Measurements from ENCODE around the gene KRT6B.
"Not testable (repeated sequence)": the region's sequence is repeated elsewhere in the genome, so short reads cannot be mapped to it uniquely, and the experiment has no call there.

KRT6B gene

GRCh38 chr12:52411815-52412214, 40.1 kb downstream of the KRT6B start:
- CTCF ChIA-PET, result interaction anchor here (1.3 to 2.3 kb wide), 3 partner anchors 13 to 31 kb away, joined by 4 to 7 read pairs (median 7); no protein-coding TSS in a partner anchor
- peak; percentile 66 for TF ChIP-seq KLF1 (tag by site-specific recombination; IDR thresholded peaks at IDR 0.05)
- TF ChIP-seq ZNF521 (tag by site-specific recombination; IDR thresholded peaks at IDR 0.05), result no peak
- TF ChIP-seq ZBTB8A (tag by site-specific recombination; IDR thresholded peaks at IDR 0.05), result no peak
- peak; percentile 62; the same call in 1 of the 2 replicates for TF ChIP-seq KLF17 (tag by site-specific recombination; IDR thresholded peaks at IDR 0.05)
- Histone ChIP-seq H3K27ac (ENCODE audit: extremely low read depth, low read depth, low read length) (no peak overlapping the region), H3K4me3 (ENCODE audit: low read depth, low read length) (no peak overlapping the region), H3K9me3 (ENCODE audit: control insufficient read depth, insufficient read depth, low read depth, low read length) (no peaks in the 10 kb centered on the region), H3K4me1 (ENCODE audit: control insufficient read depth, insufficient read depth, low read length) (no peaks in the 10 kb centered on the region), H3K36me3 (ENCODE audit: control insufficient read depth in 2 of 2, insufficient read depth in 1 of 2, low read length in 2 of 2) (no peaks in the 10 kb centered on the region)
- POLR2A ChIA-PET, result interaction anchor here (0.5 kb wide), 1 partner anchor 455 kb away, joined by 5 read pairs; no protein-coding TSS in a partner anchor

GRCh38 chr12:52410589-52411248, 41.2 kb downstream of the KRT6B start:
- TF ChIP-seq ZFHX2 (tag by site-specific recombination; conservative IDR thresholded peaks at IDR 0.05), result peak; percentile 45
- POLR2A ChIA-PET; H3K27ac ChIP-seq (ENCODE audit: extremely low read depth, low read depth, low read length); H3K36me3 ChIP-seq (ENCODE audit: control insufficient read depth in 2 of 2, insufficient read depth in 1 of 2, low read length in 2 of 2); H3K4me3 ChIP-seq (ENCODE audit: low read depth, low read length); H3K9me3 ChIP-seq (ENCODE audit: control insufficient read depth, insufficient read depth, low read depth, low read length); H3K4me1 ChIP-seq (ENCODE audit: control insufficient read depth, insufficient read depth, low read length); CTCF ChIA-PET: not testable (repeated sequence)

- H3K4me1 ChIP-seq (ENCODE audit: control insufficient read depth, insufficient read depth, low read length), result no peaks in the 10 kb centered on the region
- H3K4me3 ChIP-seq (ENCODE audit: low read depth, low read length), result no peak overlapping the region
- CTCF ChIA-PET, result interaction anchor here (0.5 to 1.0 kb wide), 5 partner anchors 45 to 580 kb away, joined by 3 to 5 read pairs (median 3); no protein-coding TSS in a partner anchor
- H3K27ac ChIP-seq (ENCODE audit: extremely low read depth, low read depth, low read length), result no peak overlapping the region
- TF ChIP-seq OVOL3 (tag by site-specific recombination; IDR thresholded peaks at IDR 0.05), result no peak
- no peaks in the 10 kb centered on the region for H3K36me3 ChIP-seq (ENCODE audit: control insufficient read depth in 2 of 2, insufficient read depth in 1 of 2, low read length in 2 of 2)
- POLR2A ChIA-PET, result no interaction called here
- H3K9me3 ChIP-seq (ENCODE audit: control insufficient read depth, insufficient read depth, low read depth, low read length), result no peaks in the 10 kb centered on the region
Measured at GRCh38 chr12:52407918-52408317, 44.0 kb downstream of the KRT6B start.

GRCh38 chr12:52405922-52406385, 46.0 kb downstream of the KRT6B start, which contains the start of gene KRT82:
Gene KRT82, minus strand, starts transcription at chr12:52406335. Its CDS starts 58 bp downstream, at chr12:52406277.
- H3K27ac ChIP-seq (ENCODE audit: extremely low read depth, low read depth, low read length), result no peak within 1 kb of the TSS
- no peaks in the 10 kb centered on the region for H3K36me3 ChIP-seq (ENCODE audit: control insufficient read depth in 2 of 2, insufficient read depth in 1 of 2, low read length in 2 of 2)
- ChIA-PET CTCF (interaction anchor here (0.6 to 4.7 kb wide), 2 partner anchors 11 to 252 kb away, joined by 3 to 26 read pairs; no protein-coding TSS in a partner anchor), POLR2A (no interaction called here)
- no peaks in the 10 kb centered on the region for H3K9me3 ChIP-seq (ENCODE audit: control insufficient read depth, insufficient read depth, low read depth, low read length)
- H3K4me1 ChIP-seq (ENCODE audit: control insufficient read depth, insufficient read depth, low read length), result no peaks in the 10 kb centered on the region
- TF ChIP-seq PBX3 (CRISPR knock-in tag; IDR thresholded peaks at IDR 0.05), result no peak
- H3K4me3 ChIP-seq (ENCODE audit: low read depth, low read length), result no peak within 1 kb of the TSS

- Histone ChIP-seq H3K4me3 (ENCODE audit: low read depth, low read length) (no peak overlapping the region), H3K36me3 (ENCODE audit: control insufficient read depth in 2 of 2, insufficient read depth in 1 of 2, low read length in 2 of 2) (no peaks in the 10 kb centered on the region), H3K9me3 (ENCODE audit: control insufficient read depth, insufficient read depth, low read depth, low read length) (no peaks in the 10 kb centered on the region), H3K27ac (ENCODE audit: extremely low read depth, low read depth, low read length) (no peak overlapping the region), H3K4me1 (ENCODE audit: control insufficient read depth, insufficient read depth, low read length) (no peaks in the 10 kb centered on the region)
- CTCF ChIA-PET, result interaction anchor here (0.6 to 4.7 kb wide), 2 partner anchors 10 to 116 kb away, joined by 8 to 26 read pairs; no protein-coding TSS in a partner anchor
- TF ChIP-seq CTCF (tag by site-specific recombination; IDR thresholded peaks at IDR 0.05) (peak; percentile 46), OSR2 (tag by site-specific recombination; IDR thresholded peaks at IDR 0.05) (no peak)
- POLR2A ChIA-PET, result no interaction called here
Measured at GRCh38 chr12:52404951-52405350, 47.0 kb downstream of the KRT6B start.

All from HEK293 (cell line).